Mesenchymal stem cell (in vitro differentiated cells and primary cell): ENCODE data around the gene CDCA7L.
"Not testable (repeated sequence)": the region's sequence is repeated elsewhere in the genome, so short reads cannot be mapped to it uniquely, and the experiment has no call there.

Experiments
- DNase-seq: peaks from one replicate; pipeline ENCODE4 v3.0.0-alpha.2; 2013
- H2AFZ ChIP-seq: one replicate; pipeline ENCODE4 v1.6.1; 2013; ENCODE audit warnings: low read depth, mild to moderate bottlenecking, control low read depth, inconsistent platforms, low read length, moderate library complexity
- H2AK5ac ChIP-seq: 2 replicates; pipeline ENCODE4 v1.6.1; 2013; ENCODE audit warnings: low read length, moderate library complexity, mild to moderate bottlenecking, inconsistent platforms; ENCODE audit not compliant: severe bottlenecking
- H2BK120ac ChIP-seq: one replicate; pipeline ENCODE4 v1.6.1; 2013; ENCODE audit warnings: low read depth, mild to moderate bottlenecking, inconsistent platforms, low read length, moderate library complexity
- H2BK12ac ChIP-seq, 2 experiments: one replicate each; pipeline ENCODE4 v1.6.1; 2013; ENCODE audit warnings: inconsistent platforms in 2 of 2, low read length in 2 of 2, mild to moderate bottlenecking in 2 of 2, moderate library complexity in 2 of 2, control low read depth in 1 of 2
- H2BK15ac ChIP-seq: one replicate; pipeline ENCODE4 v1.6.1; 2013; ENCODE audit warnings: mild to moderate bottlenecking, low read depth, inconsistent platforms; ENCODE audit not compliant: poor library complexity, severe bottlenecking
- H2BK5ac ChIP-seq: 2 replicates; pipeline ENCODE4 v1.6.1; 2013; ENCODE audit warnings: low read depth, mild to moderate bottlenecking, low read length, control low read depth, inconsistent platforms; ENCODE audit not compliant: poor library complexity, severe bottlenecking
- H3K14ac ChIP-seq, 2 experiments: one replicate each; pipeline ENCODE4 v1.6.1; 2013; ENCODE audit warnings: inconsistent platforms in 2 of 2, low read length in 2 of 2, control low read depth in 1 of 2, mild to moderate bottlenecking in 1 of 2, moderate library complexity in 1 of 2
- H3K18ac ChIP-seq, 2 experiments: one replicate each; pipeline ENCODE4 v1.6.1; 2013; ENCODE audit warnings: inconsistent platforms in 2 of 2, low read length in 2 of 2, control low read depth in 1 of 2, low read depth in 1 of 2, mild to moderate bottlenecking in 1 of 2
- H3K23ac ChIP-seq, 2 experiments: one replicate each; pipeline ENCODE4 v1.6.1; 2013; ENCODE audit warnings: inconsistent platforms in 2 of 2, low read length in 2 of 2, mild to moderate bottlenecking in 2 of 2, moderate library complexity in 2 of 2, control low read depth in 1 of 2
- H3K27ac ChIP-seq: 2 replicates; pipeline ENCODE4 v1.5.1; 2013; ENCODE audit warnings: mild to moderate bottlenecking, moderate library complexity, low read length, control low read depth, inconsistent platforms; ENCODE audit not compliant: poor library complexity, severe bottlenecking
- H3K27me3 ChIP-seq, 2 experiments: 2 replicates each; pipeline versions ENCODE4 v1.6.1 to v1.7.0; 2013; ENCODE audit warnings: low read length in 2 of 2, mild to moderate bottlenecking in 2 of 2, moderate library complexity in 2 of 2, control low read depth in 1 of 2, inconsistent platforms in 1 of 2; ENCODE audit not compliant: control insufficient read depth in 1 of 2, insufficient read depth in 1 of 2
- H3K36me3 ChIP-seq, 2 experiments: 2 replicates each; pipeline versions ENCODE4 v1.6.1 to v1.7.0; 2013; ENCODE audit warnings: low read length in 2 of 2, control low read depth in 1 of 2, inconsistent platforms in 1 of 2, low read depth in 1 of 2, mild to moderate bottlenecking in 1 of 2; ENCODE audit not compliant: insufficient read depth in 2 of 2, control insufficient read depth in 1 of 2
- H3K4ac ChIP-seq, 2 experiments: one replicate each; pipeline ENCODE4 v1.6.1; 2013; ENCODE audit warnings: inconsistent platforms in 2 of 2, low read length in 2 of 2, mild to moderate bottlenecking in 2 of 2, moderate library complexity in 2 of 2, control low read depth in 1 of 2, low read depth in 1 of 2
- H3K4me1 ChIP-seq: 2 replicates; pipeline ENCODE4 v1.6.1; 2013; ENCODE audit warnings: low read depth, low read length, control low read depth; ENCODE audit not compliant: control insufficient read depth, insufficient read depth
- H3K4me2 ChIP-seq: 2 replicates; pipeline ENCODE4 v1.6.1; 2013; ENCODE audit warnings: low read length, mild to moderate bottlenecking, inconsistent platforms; ENCODE audit not compliant: poor library complexity, severe bottlenecking
- H3K4me3 ChIP-seq, 2 experiments: 2 replicates each; pipeline versions ENCODE4 v1.5.1 to v1.7.0; 2013; ENCODE audit warnings: low read length in 2 of 2, mild to moderate bottlenecking in 2 of 2, control low read depth in 1 of 2, low read depth in 1 of 2; ENCODE audit not compliant: insufficient read depth in 1 of 2
- H3K79me1 ChIP-seq: replicated peaks from 2 replicates; pipeline ENCODE4 v1.6.1; 2013; ENCODE audit warnings: mild to moderate bottlenecking, control low read depth, low read length, inconsistent platforms; ENCODE audit not compliant: poor library complexity, severe bottlenecking
- H3K9ac ChIP-seq: 2 replicates; pipeline ENCODE4 v1.7.0; 2013; ENCODE audit warnings: mild to moderate bottlenecking, low read length, moderate library complexity
- H3K9me3 ChIP-seq: 2 replicates; pipeline ENCODE4 v1.7.0; 2013; ENCODE audit warnings: mild to moderate bottlenecking, low read length; ENCODE audit not compliant: control insufficient read depth
- H4K8ac ChIP-seq: one replicate; pipeline ENCODE4 v1.6.1; 2013; ENCODE audit warnings: inconsistent platforms, mild to moderate bottlenecking, low read length, moderate library complexity
- H4K91ac ChIP-seq: one replicate; pipeline ENCODE4 v1.6.1; 2013; ENCODE audit warnings: mild to moderate bottlenecking, low read length, inconsistent platforms
- WGBS: methylation state at CpG from one replicate; pipeline ENCODE4 v1.1.7; 2013; ENCODE audit warnings: mixed read lengths; 5-methylcytosine and 5-hydroxymethylcytosine counted together

Gene CDCA7L

DNA sequence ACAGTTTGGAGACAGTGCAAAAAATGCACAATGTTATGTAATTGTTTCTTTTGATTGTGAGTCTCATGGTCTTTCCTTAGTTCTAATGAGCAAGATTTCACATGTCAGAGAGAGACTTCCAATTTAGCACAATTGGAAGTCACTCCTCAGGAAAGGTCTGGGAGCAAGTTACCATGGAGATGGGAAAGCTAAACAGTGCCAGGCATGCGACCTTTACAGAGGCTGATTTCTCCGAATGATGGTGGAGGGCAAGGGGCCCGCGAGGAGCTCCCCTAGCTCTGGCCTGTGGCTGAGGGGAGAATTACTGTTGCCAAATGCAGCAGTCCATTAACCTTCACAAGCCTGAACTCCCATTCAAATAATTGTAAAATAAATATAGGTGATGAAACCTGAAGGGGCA is 59.3 kb downstream of the CDCA7L start:
- no peak overlapping the region for H2BK15ac ChIP-seq
- H3K4me2 ChIP-seq = no peak overlapping the region
- no peaks in the 10 kb centered on the region for H3K27me3 ChIP-seq
- no peak overlapping the region for H3K4ac ChIP-seq
- no peaks in the 10 kb centered on the region for H3K9me3 ChIP-seq
- H3K18ac ChIP-seq = no peak overlapping the region
- H3K36me3 ChIP-seq = no peaks in the 10 kb centered on the region
- 61% methylated on average over 4 of the region's 4 CpGs for WGBS
- H2AK5ac ChIP-seq = no peak overlapping the region
- no peak overlapping the region for H3K14ac ChIP-seq
- H3K4me1 ChIP-seq = no peaks in the 10 kb centered on the region
- H4K91ac ChIP-seq = no peak overlapping the region
- H2BK120ac ChIP-seq = no peak overlapping the region
- no peak overlapping the region for H3K27ac ChIP-seq
- H3K79me1 ChIP-seq = no peaks in the 10 kb centered on the region
- no peak overlapping the region for H2AFZ ChIP-seq
- no peak overlapping the region for H3K4me3 ChIP-seq
- H4K8ac ChIP-seq = no peak overlapping the region
- DNase-seq = no peak
- no peak overlapping the region for H2BK5ac ChIP-seq
- H3K23ac ChIP-seq = no peak overlapping the region
- H3K9ac ChIP-seq = no peak overlapping the region
- no peak overlapping the region for H2BK12ac ChIP-seq

DNA sequence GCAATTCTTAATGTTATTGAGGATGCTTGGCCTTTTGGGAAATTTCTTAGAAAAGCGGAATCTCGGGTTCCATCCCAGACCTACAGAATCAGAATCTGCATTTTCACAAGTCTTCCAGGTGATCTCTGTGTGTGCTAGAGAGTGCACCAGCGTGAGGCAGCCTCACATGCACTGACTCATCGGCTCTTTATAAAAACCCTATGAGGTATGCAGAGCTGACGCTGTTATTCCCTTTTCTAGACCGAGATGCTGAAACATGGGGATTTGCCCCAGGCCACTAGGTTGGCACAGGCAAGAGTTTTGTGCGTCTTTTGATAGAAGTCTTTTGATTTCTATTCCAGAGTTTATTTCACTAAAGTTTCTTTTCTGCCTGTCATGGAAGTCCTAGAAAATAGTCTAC is 61.2 kb downstream of the CDCA7L start:
- Histone ChIP-seq H3K9me3 (no peaks in the 10 kb centered on the region), H2BK12ac (no peak overlapping the region), H2AK5ac (no peak overlapping the region), H3K79me1 (no peaks in the 10 kb centered on the region), H2AFZ (no peak overlapping the region), H2BK5ac (no peak overlapping the region), H3K18ac (no peak overlapping the region), H3K4me2 (no peak overlapping the region), H3K23ac (no peak overlapping the region), H3K4ac (no peak overlapping the region), H3K36me3 (no peaks in the 10 kb centered on the region), H3K9ac (no peak overlapping the region), H3K14ac (no peak overlapping the region), H3K4me1 (no peaks in the 10 kb centered on the region), H3K27me3 (no peaks in the 10 kb centered on the region), H2BK120ac (no peak overlapping the region), H2BK15ac (no peak overlapping the region), H4K8ac (no peak overlapping the region), H4K91ac (no peak overlapping the region), H3K27ac (no peak overlapping the region), H3K4me3 (no peak overlapping the region)
- no peak for DNase-seq
- 92% methylated on average over 7 of the region's 7 CpGs for WGBS

DNA sequence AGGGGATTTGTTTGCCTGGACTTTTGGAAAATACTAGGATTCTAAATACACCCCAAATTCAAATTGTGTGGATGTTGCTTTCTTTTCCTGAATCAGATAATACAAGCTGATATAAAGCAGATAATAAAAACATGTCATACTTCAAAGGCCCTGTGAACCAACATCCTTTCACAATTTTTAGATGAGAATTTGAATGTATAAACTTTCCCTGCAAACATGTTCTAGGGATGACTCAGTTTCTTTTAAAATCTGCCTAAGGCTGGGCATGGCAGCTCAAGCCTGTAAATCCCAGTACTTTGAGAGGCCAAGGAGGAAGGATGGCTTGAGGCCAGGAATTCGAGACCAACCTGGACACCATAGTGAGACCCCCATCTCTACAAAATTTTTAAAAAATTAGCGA is 62.2 kb downstream of the CDCA7L start:
- H3K9me3 ChIP-seq, H3K18ac ChIP-seq, H2AK5ac ChIP-seq, H3K27me3 ChIP-seq, DNase-seq, H3K9ac ChIP-seq, H4K91ac ChIP-seq, H2BK12ac ChIP-seq, H3K27ac ChIP-seq, H2BK120ac ChIP-seq, H3K14ac ChIP-seq, H2BK15ac ChIP-seq, H3K4me2 ChIP-seq, H3K4me3 ChIP-seq, H2AFZ ChIP-seq, H3K23ac ChIP-seq, H2BK5ac ChIP-seq, H3K4ac ChIP-seq, H3K4me1 ChIP-seq, H3K79me1 ChIP-seq, H3K36me3 ChIP-seq, H4K8ac ChIP-seq: not testable (repeated sequence)
- WGBS = 100% methylated on average over 1 of the region's 2 CpGs

DNA sequence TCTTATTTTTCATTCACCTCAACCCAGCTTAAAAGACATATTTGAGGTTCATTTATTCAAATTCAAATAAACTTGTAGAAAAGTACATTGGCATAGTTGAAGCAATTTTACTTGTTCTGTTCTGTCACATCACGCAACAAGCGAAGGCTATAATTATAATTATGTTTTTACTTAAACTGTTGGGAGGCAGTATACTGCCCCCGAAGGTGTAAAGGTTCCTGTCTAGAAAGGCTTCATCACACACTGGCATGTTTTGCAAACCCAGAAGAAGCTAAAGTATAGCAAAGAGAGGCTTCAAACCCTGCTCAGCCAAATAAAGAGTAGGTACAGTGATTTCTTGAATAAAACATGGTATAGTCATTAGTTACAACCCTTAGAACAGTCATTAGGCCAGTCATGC is 62.6 kb downstream of the CDCA7L start:
- 100% methylated on average over 3 of the region's 3 CpGs for whole genome bisulfite sequencing
- H4K8ac ChIP-seq = no peak overlapping the region
- H3K36me3 ChIP-seq = no peaks in the 10 kb centered on the region

More for the DNA sequence above, 62.6 kb downstream of the CDCA7L start:
- Histone ChIP-seq H3K27me3 (no peaks in the 10 kb centered on the region), H3K27ac (no peak overlapping the region), H2BK12ac (no peak overlapping the region), H3K4me2 (no peak overlapping the region), H3K9ac (no peak overlapping the region), H3K14ac (no peak overlapping the region), H3K23ac (no peak overlapping the region), H2AK5ac (no peak overlapping the region), H4K91ac (no peak overlapping the region), H3K79me1 (no peaks in the 10 kb centered on the region), H3K4ac (no peak overlapping the region), H3K4me3 (no peak overlapping the region), H2AFZ (no peak overlapping the region), H2BK120ac (no peak overlapping the region), H3K4me1 (no peaks in the 10 kb centered on the region), H2BK5ac (no peak overlapping the region), H3K18ac (no peak overlapping the region), H3K9me3 (no peaks in the 10 kb centered on the region), H2BK15ac (no peak overlapping the region)
- no peak for DNase-seq
